ENCODE measurements around the gene CPM. TPM values are rescaled to one million over a fixed set of nuclear protein-coding genes. Genes with fewer than 3 reads are reported as not detected.

Gene CPM
- total RNA-seq, 4 donors from 2014 or later: 59.0 to 120 (median 79.7) TPM

DNA sequence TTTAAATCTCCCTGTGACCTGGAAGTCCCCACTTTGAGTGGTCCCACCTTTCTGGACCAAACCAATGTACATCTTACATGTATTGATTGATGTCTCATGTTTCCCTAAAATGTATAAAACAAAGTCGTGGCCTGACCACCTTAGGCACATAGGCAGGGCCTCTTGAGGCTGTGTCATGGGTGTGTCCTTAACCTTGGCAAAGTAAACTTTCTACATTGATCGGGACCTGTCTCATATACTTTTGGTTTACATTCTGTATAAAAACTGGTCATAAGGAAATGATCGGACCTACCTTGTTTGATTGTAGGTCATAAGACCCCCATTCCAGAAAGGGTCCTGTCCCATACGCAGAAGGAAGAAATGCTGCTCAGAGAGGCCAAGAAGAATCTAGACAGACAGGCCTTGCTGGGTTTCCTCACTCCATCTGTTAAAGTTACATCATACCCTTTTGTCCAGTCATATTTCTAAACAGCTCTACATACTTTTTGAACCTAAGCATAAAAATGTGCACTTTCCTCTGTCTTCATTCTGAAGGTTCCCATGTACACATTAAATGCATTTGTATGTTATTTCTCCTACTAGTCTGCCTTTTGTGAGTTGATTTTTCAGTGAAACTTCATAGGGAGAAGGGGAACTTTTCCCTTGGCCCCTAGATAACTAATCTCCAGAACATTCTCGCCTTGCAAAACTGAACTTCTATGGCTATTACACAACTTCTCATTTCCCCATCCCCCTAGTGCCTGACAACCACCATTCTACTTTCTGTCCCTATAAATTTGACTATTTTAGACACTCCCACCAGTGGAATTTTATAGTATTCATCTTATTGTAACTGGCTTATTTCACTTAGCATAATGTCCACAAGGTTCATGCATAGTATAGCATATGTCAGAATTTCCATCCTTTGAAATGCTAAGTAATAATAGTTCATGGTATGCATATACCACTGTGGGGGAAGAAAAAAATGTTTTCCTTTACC is 30.2 kb upstream of the CPM start:
- Histone ChIP-seq H3K4me3 (no peak overlapping the region), H3K9me3 (no peaks in the 10 kb centered on the region), H3K36me3 (no peaks in the 10 kb centered on the region), H3K27ac (no peak overlapping the region), H3K4me1 (peaks cover 16% of the 10 kb centered on the region), H3K27me3 (no peaks in the 10 kb centered on the region)
- TF ChIP-seq POLR2AphosphoS5 (IDR thresholded peaks at IDR 0.05) (no peak), POLR2A (IDR thresholded peaks at IDR 0.05) (no peak), CTCF (IDR thresholded peaks at IDR 0.05) (no peak), EP300 (IDR thresholded peaks at IDR 0.05) (no peak)
- no peak for DNase-seq (ENCODE audit: low spot score in 2 of 2)
- 71% methylated on average over 5 of the region's 5 CpGs for WGBS

DNA sequence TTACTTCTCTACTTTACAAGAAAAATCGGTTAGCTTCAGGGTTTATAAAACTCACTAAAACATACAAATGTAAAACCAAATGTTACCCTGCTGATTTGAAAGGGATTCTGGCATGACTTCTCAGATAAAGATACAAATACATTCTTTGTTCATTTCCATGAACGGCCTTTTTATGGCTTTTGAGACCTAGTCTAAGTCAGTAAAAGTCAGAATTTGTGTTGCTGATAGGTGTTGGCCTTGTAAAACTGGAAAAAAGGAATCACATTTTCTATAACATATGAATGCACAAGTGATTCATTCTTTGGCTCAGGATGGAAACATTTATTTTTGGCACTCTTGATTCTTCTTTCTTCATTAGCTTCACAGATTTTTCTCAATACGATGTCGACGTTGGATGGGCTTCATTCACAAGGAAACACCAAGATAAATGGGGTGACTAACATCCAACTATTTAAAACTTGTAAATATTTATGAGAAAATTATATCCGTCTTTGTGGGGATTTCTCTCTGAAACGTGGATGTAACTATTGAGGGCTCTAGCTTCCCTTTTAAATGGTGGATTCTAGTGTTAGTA is 27.0 kb upstream of the CPM start:
- no peak overlapping the region for H3K27ac ChIP-seq
- no peak for DNase-seq (ENCODE audit: low spot score in 2 of 2)
- TF ChIP-seq POLR2AphosphoS5 (IDR thresholded peaks at IDR 0.05): no peak
- TF ChIP-seq EP300 (IDR thresholded peaks at IDR 0.05): no peak

DNA sequence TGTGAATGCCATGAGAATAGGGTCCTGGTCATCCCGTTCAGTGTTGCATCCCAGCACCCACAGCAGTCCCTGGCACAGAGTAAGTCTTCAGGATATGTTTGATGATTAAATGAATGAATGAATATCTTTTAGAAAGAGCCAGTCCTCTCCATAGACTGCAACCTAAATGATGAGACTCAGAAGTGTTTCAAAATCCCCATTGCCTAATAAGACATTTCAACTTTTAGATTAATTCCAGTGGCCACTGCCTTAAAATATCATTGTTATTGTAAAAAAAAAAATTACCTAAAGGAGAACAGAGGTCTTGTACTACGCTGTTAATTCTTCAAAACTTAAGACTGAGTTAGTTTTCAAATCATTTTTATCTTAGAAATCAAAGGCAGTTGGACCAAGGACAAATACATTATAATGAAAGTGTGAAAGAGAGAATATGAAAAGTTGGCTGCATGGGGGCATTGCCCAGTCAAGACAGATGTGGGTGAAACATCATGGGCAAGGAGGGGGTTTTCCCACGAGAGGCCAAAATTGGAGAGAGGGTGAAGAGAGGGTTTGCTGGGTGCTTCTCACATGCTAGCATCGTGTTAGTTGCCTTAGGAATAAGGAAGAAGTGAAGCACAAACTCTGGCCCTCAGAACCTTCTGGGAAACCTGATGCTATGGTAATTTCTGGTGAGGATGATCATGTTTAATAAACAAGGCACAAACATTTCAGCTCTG is 26.3 kb upstream of the CPM start:
- Histone ChIP-seq H3K4me3 (no peak overlapping the region), H3K4me1 (peaks cover 16% of the 10 kb centered on the region), H3K27me3 (no peaks in the 10 kb centered on the region), H3K36me3 (no peaks in the 10 kb centered on the region), H3K9me3 (no peaks in the 10 kb centered on the region), H3K27ac (no peak overlapping the region)
- TF ChIP-seq POLR2A (IDR thresholded peaks at IDR 0.05) (no peak), CTCF (IDR thresholded peaks at IDR 0.05) (no peak), EP300 (IDR thresholded peaks at IDR 0.05) (no peak), POLR2AphosphoS5 (IDR thresholded peaks at IDR 0.05) (no peak)
- WGBS: 63% methylated on average over 4 of the region's 4 CpGs
- DNase-seq (ENCODE audit: low spot score in 2 of 2): no peak

More for the DNA sequence above, 27.0 kb upstream of the CPM start:
- Histone ChIP-seq H3K4me3 (no peak overlapping the region), H3K9me3 (no peaks in the 10 kb centered on the region), H3K4me1 (peaks cover 16% of the 10 kb centered on the region), H3K36me3 (no peaks in the 10 kb centered on the region), H3K27me3 (no peaks in the 10 kb centered on the region)
- 31% methylated on average over 7 of the region's 7 CpGs for WGBS

GRCh38 chr12:68958322-68958721 is 25.4 kb upstream of the CPM start:
- no peak overlapping the region for H3K27ac ChIP-seq
- no peak for TF ChIP-seq EP300 (IDR thresholded peaks at IDR 0.05)
- no peak for TF ChIP-seq POLR2A (IDR thresholded peaks at IDR 0.05)
- TF ChIP-seq POLR2AphosphoS5 (IDR thresholded peaks at IDR 0.05): no peak
- TF ChIP-seq CTCF (IDR thresholded peaks at IDR 0.05): no peak
- WGBS: 70% methylated on average over 3 of the region's 3 CpGs
- no peak overlapping the region for H3K4me3 ChIP-seq
- no peaks in the 10 kb centered on the region for H3K9me3 ChIP-seq
- no peaks in the 10 kb centered on the region for H3K36me3 ChIP-seq
- no peaks in the 10 kb centered on the region for H3K27me3 ChIP-seq
- peaks cover 13% of the 10 kb centered on the region for H3K4me1 ChIP-seq
- DNase-seq (ENCODE audit: low spot score in 2 of 2): no peak

- Histone ChIP-seq H3K4me1 (peaks cover 6% of the 10 kb centered on the region), H3K36me3 (no peaks in the 10 kb centered on the region), H3K27me3 (no peaks in the 10 kb centered on the region), H3K27ac (no peak overlapping the region), H3K9me3 (no peaks in the 10 kb centered on the region), H3K4me3 (no peak overlapping the region)
- TF ChIP-seq CTCF (IDR thresholded peaks at IDR 0.05) (no peak), POLR2AphosphoS5 (IDR thresholded peaks at IDR 0.05) (no peak), POLR2A (IDR thresholded peaks at IDR 0.05) (no peak), EP300 (IDR thresholded peaks at IDR 0.05) (no peak)
- no peak for DNase-seq (ENCODE audit: low spot score in 2 of 2)
Measured at GRCh38 chr12:68957273-68957672, 24.3 kb upstream of the CPM start.
